Fibroblast of mammary gland (primary cell): ENCODE data around the gene AKAP13.

Experiments used
- DNase-seq: peaks from one replicate; pipeline ENCODE4 v3.0.0-alpha.2; 2010; ENCODE audit warnings: low read depth
- H3K4me3 ChIP-seq: 2 replicates; pipeline ENCODE4 v1.5.1; 2011; ENCODE audit warnings: low read depth, mild to moderate bottlenecking, low read length, moderate library complexity; ENCODE audit not compliant: control insufficient read depth
- TF ChIP-seq, protein P1 (sequence below): conservative IDR thresholded peaks from 2 replicates; pipeline ENCODE4 v1.5.1; 2011; ENCODE audit warnings: low read depth, low read length, inconsistent platforms; ENCODE audit not compliant: control insufficient read depth, insufficient read depth

AKAP13 gene

DNA sequence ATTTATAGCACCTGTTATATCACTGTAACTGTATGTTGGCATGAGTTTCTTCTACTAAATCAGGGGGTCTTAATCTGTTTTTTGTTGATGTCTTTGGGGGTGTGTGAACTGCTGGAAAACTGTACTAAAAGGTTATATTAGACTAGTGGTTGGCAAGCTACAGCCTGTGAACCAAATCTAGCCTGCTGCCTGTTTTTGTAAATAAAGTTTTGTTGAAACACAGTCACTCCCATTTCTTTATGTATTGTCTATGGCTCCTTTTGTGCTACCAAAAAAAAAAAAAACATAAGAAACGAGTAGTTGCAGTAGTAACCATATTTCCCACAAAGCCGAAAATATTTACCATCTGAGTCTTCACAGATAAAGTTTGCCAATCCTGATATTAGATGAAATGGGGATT, 126.7 kb downstream of the AKAP13 start:
- no peak for DNase-seq
- TF ChIP-seq, protein P1, sequence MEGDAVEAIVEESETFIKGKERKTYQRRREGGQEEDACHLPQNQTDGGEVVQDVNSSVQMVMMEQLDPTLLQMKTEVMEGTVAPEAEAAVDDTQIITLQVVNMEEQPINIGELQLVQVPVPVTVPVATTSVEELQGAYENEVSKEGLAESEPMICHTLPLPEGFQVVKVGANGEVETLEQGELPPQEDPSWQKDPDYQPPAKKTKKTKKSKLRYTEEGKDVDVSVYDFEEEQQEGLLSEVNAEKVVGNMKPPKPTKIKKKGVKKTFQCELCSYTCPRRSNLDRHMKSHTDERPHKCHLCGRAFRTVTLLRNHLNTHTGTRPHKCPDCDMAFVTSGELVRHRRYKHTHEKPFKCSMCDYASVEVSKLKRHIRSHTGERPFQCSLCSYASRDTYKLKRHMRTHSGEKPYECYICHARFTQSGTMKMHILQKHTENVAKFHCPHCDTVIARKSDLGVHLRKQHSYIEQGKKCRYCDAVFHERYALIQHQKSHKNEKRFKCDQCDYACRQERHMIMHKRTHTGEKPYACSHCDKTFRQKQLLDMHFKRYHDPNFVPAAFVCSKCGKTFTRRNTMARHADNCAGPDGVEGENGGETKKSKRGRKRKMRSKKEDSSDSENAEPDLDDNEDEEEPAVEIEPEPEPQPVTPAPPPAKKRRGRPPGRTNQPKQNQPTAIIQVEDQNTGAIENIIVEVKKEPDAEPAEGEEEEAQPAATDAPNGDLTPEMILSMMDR = no peak

DNA sequence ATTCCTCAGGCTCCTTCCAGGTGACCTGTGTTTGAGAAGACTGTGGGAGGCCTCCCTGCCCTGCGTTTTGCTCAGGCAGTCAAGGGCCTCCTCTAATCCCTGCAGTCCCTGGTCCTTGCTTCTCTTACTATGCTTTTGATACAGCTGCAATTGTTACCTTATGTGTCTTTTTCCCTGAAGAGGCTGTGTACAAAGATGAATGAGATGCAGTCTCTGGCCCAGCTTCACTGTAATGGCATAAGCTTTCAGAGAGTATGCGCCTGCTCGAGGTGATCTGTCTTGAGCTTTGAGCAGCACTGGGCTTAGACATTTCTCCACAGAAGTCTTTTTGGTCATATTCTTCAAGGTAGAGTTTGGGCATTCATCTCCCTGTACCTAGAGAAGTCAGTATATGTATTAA, 129.6 kb downstream of the AKAP13 start:
- no peak for DNase-seq
- TF ChIP-seq, protein P1 = no peak
- H3K4me3 ChIP-seq = no peak overlapping the region

More for the DNA sequence above, 126.7 kb downstream of the AKAP13 start:
- H3K4me3 ChIP-seq = no peak overlapping the region

DNA sequence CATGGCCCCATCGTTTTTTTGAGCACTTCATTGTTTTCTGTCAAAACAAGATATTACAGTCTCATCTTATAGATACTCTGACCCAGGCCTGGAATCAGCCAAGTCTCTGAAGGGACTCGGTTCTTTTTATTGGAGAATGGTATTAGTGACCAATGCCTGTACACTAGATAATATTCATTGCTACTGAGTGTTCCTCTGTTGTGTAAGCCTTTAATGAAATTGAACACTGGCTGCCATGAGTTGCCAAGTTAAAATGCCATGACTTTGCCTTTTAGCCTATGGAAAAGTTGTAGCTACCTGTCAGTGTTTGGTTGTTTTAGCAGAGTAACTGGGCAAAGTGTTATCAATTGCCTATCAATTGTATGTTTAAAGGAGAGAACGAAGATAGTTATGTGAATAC, 134.0 kb downstream of the AKAP13 start:
- no peak overlapping the region for H3K4me3 ChIP-seq
- TF ChIP-seq, protein P1 = no peak
- no peak for DNase-seq

DNA sequence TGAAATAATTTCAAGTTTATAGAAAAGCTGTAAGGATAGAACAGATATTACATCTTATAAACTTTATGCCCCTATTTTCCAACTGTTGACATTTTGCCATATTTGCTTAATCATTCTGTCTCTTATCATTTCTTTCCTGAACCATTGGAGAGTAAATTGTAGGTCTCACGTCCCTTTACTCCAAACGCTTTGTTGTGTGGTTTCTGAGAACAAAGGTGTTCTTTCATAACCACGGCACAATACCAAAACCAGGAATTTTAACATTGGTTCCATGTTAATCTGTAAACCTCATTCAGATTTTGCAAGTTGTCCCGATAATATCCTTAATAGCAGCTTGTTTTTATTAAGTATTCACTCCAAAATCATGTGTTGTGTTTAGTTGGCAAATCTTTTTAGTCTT, 134.8 kb downstream of the AKAP13 start:
- H3K4me3 ChIP-seq = no peak overlapping the region

DNA sequence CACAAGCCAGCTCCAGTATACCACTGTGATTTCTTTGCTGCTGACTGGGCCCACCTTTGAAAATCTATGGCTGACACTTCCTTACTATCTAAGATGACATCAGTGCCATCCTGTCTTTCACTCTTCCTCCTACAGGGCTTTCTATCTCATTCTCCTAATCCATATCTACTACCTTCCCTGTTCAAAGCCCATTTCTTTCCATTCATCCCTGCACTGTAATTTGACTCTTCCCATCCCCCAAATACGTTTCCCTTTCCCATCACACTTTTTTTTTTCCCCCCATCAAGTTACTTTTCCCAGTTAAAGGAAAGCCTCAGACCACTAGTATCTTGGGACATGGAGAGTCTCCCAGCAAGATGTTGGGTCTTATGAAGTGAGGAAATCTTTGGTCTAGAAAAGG, 136.7 kb downstream of the AKAP13 start:
- TF ChIP-seq, protein P1 = no peak
- H3K4me3 ChIP-seq = no peak overlapping the region
- DNase-seq = no peak

More for the DNA sequence above, 134.8 kb downstream of the AKAP13 start:
- TF ChIP-seq, protein P1 = no peak
- DNase-seq = no peak

DNA sequence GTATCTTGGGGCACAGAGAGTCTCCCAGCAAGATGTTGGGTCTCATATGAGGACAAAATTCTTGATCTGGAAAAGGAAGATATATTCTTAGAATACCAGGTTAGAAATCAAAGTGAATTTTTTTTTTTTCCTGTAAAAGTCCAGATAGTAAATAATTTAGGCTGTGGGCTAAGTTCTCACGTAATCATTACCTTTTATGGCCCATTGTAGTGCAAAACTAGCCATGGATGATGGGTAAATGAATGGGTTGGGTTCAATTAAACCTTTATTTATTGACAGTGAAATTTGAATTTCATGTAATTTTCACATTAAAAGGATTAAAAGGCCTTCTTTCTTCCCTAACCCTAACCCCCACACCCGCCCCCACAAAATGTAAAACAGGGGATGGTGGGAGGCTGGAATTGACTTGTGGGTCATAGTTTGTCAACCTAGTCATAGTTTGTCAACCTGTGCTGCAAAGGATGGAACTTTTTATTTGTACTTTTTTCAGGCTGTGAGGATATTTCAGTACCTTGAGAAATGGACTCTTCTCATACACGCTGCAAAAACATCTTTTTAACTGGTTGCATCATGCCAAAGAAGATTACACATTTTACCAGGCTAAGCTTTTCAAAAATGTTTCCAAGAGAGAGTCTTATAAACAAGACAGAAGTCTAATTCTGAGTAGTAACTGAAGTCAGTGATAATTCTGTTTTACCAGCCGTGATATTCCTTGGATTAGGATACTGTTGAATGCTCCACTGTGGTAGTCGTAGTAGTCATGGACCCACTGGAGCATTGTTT, 138.8 kb downstream of the AKAP13 start:
- DNase-seq = no peak
- TF ChIP-seq, protein P1 = no peak
- H3K4me3 ChIP-seq = no peak overlapping the region
